GM21526 (cell line): ENCODE data around the gene ISLR2.

Source experiments
- ATAC-seq: cut with Tn5 transposase; IDR thresholded peaks from one replicate; pipeline ENCODE4 v1.9.1; 2021; ENCODE audit warnings: moderate library complexity; ENCODE audit not compliant: unreplicated experiment, low FRiP score

Gene ISLR2

GRCh38 chr15:74174219-74174957, 44.0 kb downstream of the ISLR2 start:
- ATAC-seq = no peak

GRCh38 chr15:74174958-74175253, 44.5 kb downstream of the ISLR2 start:
- ATAC-seq = no peak

DNA sequence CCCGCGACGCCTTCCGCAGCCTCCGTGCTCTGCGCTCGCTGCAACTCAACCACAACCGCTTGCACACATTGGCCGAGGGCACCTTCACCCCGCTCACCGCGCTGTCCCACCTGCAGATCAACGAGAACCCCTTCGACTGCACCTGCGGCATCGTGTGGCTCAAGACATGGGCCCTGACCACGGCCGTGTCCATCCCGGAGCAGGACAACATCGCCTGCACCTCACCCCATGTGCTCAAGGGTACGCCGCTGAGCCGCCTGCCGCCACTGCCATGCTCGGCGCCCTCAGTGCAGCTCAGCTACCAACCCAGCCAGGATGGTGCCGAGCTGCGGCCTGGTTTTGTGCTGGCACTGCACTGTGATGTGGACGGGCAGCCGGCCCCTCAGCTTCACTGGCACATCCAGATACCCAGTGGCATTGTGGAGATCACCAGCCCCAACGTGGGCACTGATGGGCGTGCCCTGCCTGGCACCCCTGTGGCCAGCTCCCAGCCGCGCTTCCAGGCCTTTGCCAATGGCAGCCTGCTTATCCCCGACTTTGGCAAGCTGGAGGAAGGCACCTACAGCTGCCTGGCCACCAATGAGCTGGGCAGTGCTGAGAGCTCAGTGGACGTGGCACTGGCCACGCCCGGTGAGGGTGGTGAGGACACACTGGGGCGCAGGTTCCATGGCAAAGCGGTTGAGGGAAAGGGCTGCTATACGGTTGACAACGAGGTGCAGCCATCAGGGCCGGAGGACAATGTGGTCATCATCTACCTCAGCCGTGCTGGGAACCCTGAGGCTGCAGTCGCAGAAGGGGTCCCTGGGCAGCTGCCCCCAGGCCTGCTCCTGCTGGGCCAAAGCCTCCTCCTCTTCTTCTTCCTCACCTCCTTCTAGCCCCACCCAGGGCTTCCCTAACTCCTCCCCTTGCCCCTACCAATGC, 45.1 kb downstream of the ISLR2 start:
- ATAC-seq = no peak

DNA sequence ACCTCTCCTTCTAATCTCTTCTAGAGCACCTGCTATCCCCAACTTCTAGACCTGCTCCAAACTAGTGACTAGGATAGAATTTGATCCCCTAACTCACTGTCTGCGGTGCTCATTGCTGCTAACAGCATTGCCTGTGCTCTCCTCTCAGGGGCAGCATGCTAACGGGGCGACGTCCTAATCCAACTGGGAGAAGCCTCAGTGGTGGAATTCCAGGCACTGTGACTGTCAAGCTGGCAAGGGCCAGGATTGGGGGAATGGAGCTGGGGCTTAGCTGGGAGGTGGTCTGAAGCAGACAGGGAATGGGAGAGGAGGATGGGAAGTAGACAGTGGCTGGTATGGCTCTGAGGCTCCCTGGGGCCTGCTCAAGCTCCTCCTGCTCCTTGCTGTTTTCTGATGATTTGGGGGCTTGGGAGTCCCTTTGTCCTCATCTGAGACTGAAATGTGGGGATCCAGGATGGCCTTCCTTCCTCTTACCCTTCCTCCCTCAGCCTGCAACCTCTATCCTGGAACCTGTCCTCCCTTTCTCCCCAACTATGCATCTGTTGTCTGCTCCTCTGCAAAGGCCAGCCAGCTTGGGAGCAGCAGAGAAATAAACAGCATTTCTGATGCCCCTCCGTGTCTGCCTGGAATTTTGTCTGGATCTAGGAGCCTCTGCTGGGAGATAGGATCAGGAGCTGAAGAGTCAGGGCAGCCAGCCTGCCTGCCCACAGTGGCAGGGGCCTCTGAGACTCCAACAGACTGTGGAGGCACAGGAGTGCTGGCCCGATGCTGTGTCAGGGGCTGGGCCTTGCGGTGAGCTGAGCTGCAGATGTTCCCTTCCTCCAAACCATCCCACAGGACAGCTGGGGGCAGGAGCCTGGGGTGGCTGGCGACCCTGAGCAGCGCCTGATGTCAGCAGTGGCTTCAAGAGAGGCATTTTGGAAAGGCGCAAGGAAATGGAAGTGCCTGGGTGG, 46.2 kb downstream of the ISLR2 start:
- no peak for ATAC-seq

- no peak for ATAC-seq
Observed at GRCh38 chr15:74178326-74179100, 48.1 kb downstream of the ISLR2 start.

- no peak for ATAC-seq
Observed at GRCh38 chr15:74179101-74179841, 48.9 kb downstream of the ISLR2 start.

- no peak for ATAC-seq
Observed at GRCh38 chr15:74179983-74180880, 49.8 kb downstream of the ISLR2 start.

DNA sequence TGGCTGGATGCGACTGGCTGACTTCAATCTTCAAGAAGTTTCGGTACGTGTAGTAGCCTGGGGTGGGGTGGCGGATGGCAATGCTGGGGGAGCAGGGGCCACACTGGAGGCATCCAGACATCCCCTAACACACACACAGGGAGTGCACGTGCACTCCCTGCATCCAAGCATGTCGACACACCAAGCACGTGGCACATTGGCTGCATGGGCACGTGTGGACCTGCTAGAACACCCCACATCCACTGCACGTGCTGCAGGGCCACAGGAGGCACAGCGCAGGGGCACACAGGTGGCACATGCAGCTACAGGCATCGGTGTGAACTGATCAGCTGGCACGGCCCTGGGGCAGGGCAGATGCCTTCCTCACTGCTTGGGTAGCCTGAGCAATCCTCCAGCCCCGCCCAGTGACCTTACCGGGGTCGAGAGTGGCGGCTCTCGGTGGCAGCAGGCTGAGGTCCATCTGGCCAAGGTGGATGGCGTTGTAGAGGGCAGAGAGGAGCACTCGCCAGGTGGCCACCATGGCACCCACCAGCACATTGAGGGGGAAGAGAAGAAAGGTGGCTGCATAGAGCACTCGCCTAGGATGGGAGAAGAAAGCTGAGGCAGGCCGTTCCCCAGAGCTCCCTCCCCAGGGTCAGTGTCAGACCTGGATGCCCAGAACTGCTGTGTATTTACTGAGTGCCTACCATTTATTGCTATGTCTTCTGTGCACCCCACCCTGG, 50.7 kb downstream of the ISLR2 start:
- no peak for ATAC-seq

GRCh38 chr15:74182131-74182530, 51.7 kb downstream of the ISLR2 start:
- ATAC-seq = no peak

DNA sequence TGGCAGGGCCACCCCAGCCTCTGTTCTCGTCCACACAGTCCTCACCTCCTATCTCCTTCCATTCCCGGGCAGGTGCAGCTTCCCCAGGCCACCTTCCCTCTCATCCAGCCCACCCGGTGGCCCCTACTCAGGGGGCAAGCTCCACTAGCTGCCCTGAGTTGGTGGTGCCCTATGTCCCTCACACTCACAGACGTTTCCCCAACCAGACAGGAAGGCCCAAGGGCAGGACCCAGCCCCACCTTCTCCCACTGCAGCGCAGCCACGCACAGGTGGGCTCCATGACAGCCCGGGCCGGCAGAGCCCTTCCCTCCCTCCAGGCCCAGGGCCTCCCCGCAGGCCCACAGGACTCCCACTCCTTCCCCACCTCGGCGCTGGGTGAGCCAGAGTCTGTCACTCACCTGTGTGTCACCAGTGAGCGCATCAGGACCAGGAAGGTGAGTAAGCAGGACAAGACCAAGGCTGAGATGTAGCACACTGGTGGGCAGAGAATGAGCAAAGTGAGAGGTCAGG, 54.3 kb downstream of the ISLR2 start:
- no peak for ATAC-seq

DNA sequence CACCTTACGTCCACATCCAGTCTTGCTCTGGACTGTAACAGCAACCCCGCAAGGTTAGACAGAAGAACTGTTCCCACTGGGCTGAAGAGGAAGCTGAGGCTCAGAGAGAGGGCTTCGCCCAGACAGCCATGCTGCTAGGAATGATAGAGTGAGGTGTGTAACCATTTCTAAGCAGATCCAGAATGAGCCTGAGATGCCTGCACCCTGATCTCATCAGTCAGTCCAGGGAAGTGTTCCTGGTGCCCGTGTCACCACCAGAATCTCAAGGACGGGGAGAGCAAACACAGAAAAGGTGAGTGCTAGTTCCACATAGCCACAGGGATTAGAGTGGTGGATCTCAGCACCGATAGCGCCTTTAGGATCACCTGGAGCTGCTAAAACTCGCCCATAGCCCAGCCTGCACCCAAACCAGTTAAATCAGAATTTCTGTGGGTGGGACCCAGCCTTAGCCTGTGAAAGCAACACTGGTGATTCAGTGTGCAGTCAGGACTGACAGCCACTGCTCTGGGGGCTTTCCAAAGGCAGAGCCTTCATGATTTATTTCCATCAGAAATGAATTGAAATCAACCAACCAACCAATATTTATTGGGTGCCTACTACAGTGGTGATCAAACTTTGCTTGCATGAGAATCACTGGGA, 55.4 kb downstream of the ISLR2 start:
- no peak for ATAC-seq
